ENCODE measurements around the gene HACD3.

DNA sequence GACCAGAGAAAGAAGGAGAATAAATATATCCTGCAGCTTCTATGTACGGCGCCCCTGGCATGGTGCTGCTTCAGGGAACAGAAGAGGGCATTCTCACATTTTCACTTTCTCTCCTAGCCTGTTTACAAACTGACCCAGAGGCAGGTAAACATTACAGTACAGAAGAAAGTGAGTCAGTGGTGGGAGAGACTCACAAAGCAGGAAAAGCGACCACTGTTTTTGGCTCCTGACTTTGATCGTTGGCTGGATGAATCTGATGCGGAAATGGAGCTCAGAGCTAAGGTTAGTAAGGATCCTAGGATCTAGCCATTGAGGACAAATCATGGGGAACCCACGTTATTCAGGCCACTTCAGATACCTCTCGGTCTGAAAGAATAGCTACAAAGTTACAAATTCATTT is 26.4 kb downstream of the HACD3 start:
- TF ChIP-seq CTCF (IDR thresholded peaks at IDR 0.05) (no peak), YY1 (IDR thresholded peaks at IDR 0.05; ENCODE audit: low read depth) (no peak), SIN3A (IDR thresholded peaks at IDR 0.05; ENCODE audit: borderline replicate concordance, low read depth, low read length) (no peak), RCOR1 (IDR thresholded peaks at IDR 0.05; ENCODE audit: low read length) (no peak), EZH2phosphoT487 (IDR thresholded peaks at IDR 0.05; ENCODE audit: borderline replicate concordance, low read depth) (no peak), POLR2AphosphoS5 (IDR thresholded peaks at IDR 0.05; ENCODE audit: low read depth, low read length) (no peak), GABPA (IDR thresholded peaks at IDR 0.05; ENCODE audit: low read depth) (no peak)

All from SK-N-SH (cell line).